ENCODE results near the gene AATK. TPM values are rescaled to one million over a fixed set of nuclear protein-coding genes. Genes with fewer than 3 reads are reported as not detected.

Gene AATK
- total and polyA plus RNA-seq, 9 of the 15 experiments (the other 6 are each of a cell fraction or from before 2014, with no cell fraction given), result 0.11 to 0.55 (median 0.38) TPM; not detected in 5

DNA sequence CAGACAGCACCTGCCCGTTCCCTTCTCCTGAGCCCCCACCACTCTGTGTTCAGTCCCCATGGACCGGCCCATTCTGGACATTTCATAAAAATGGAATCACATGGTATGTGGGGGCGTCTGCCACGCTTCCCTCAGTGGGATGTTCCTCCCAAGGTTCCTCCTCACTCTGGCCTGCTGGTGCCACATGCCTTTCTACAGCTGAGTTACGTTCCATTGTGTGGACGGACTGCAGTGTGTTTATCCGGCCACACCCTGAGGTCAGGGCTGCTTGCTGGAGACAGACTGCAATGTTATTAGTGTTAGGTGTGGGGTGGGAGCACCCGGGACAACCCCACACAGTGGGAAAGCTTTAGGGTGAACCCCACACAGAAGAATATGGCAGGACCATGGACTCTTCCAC lies 5.9 kb upstream of the AATK start:
- ChIA-PET CTCF (ENCODE audit: low intra/inter-chr PET ratio) (no interaction called here), POLR2A (interaction anchor here (0.6 to 0.8 kb wide), 2 partner anchors 10 to 28 kb away, joined by 3 to 5 read pairs; no protein-coding TSS in a partner anchor)
- peaks cover 5 to 44% of the 10 kb centered on the region in 2 experiments; a peak in 4 of 5 replicates for H3K27me3 ChIP-seq (ENCODE audit: control insufficient read depth in 2 of 2, insufficient read depth in 2 of 2, low read length in 2 of 2)
- DNase-seq (ENCODE audit: extremely low read depth in 1 of 4, low spot score in 3 of 4), result no peak
- intact Hi-C loops (cut with micrococcal nuclease), result no loop called here
- no peak for FAIRE-seq
- TF ChIP-seq EGR1 (conservative IDR thresholded peaks at IDR 0.05), result 0 out of 2 replicates have a peak, but pooled peaks have one; percentile 14
- TF ChIP-seq HES1 (IDR thresholded peaks at IDR 0.05; ENCODE audit: low read depth), result no peak
- no peaks in the 10 kb centered on the region; the same call in none of the 2 replicates for H3K9me3 ChIP-seq (replicated peaks; ENCODE audit: control insufficient read depth, insufficient read depth, low read depth, low read length)
- no peak overlapping the region for H3K9ac ChIP-seq (ENCODE audit: insufficient read depth in 1 of 2, low read depth in 2 of 2, low read length in 2 of 2)
- H3K79me2 ChIP-seq (ENCODE audit: control insufficient read depth, insufficient read depth, low read length), result no peaks in the 10 kb centered on the region
- H3K4me3 ChIP-seq, result no peak overlapping the region
- 15% methylated on average over 8 of the region's 8 CpGs for WGBS (ENCODE audit: insufficient coverage, low coverage, missing lambda C conversion rate)
- no peak overlapping the region for H3K4me2 ChIP-seq (ENCODE audit: insufficient read depth, low read length)
- no peaks in the 10 kb centered on the region for H3K36me3 ChIP-seq (ENCODE audit: control insufficient read depth, insufficient read depth, low read length)
- in situ Hi-C loops (cut with MboI), result no loop called here
- no TSS peak for BruUV-seq (replicated peaks)
- no peaks in the 10 kb centered on the region for H3K9me1 ChIP-seq (ENCODE audit: control insufficient read depth, insufficient read depth, low read length)
- ATAC-seq, result peak; percentile 36; the same call in 1 of the 3 replicates
- H2AFZ ChIP-seq (ENCODE audit: low read depth, low read length), result no peak overlapping the region
- H3K27ac ChIP-seq (ENCODE audit: extremely low read depth, low read depth, low read length), result no peak overlapping the region
- H4K20me1 ChIP-seq (replicated peaks; ENCODE audit: control insufficient read depth, insufficient read depth, low read length), result 0 out of 2 replicates have a peak, but pooled peaks cover 5% of the 10 kb centered on the region
- peaks cover 0 to 12% of the 10 kb centered on the region in 2 experiments; a peak in 2 of 5 replicates for H3K4me1 ChIP-seq (replicated peaks in 1 of 2; ENCODE audit: control insufficient read depth in 2 of 2, insufficient read depth in 2 of 2, low read length in 2 of 2)

DNA sequence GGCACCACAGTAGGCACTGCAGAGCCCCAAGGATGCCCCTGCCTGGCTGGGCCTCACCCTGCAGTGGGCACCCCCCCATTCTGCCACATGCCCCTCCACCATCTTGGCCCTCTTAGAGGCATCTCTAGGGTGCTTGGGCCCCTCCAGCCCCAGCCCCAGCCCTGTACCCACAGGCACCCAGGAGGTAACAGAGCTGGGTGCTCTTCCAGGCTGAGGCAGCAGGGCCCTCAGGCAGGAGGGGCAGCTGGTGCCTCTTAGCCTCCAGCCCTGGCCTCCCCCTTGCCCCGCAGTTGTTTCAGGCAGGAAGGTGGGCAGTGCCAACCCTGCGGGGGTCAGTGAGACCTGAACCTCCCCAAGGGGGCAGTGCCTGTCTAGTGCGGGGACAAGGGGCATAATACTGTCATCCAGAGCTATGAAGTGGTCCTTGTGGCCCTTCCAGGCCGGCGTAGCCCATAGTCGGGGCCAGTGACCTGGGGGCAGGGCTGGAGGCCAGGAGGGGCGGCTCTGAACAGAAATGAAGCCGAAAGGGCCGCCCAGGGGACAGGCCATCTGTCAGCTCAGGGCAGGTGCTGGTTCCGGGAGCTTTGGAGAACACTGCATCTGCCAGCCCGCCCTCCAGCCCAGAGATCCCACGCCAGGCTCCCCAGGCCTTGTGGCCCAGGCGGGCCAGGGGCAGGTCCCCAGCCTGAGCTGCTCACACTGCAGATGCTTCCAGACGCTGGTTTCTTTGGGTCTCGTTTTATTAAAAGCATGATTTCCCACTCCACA lies 4.9 kb upstream of the AATK start:
- DNase-seq (ENCODE audit: extremely low read depth in 1 of 4, low spot score in 3 of 4) (no peak), ATAC-seq (no peak), FAIRE-seq (no peak)
- CTCF ChIA-PET (ENCODE audit: low intra/inter-chr PET ratio), result no interaction called here
- H3K9me1 ChIP-seq (ENCODE audit: control insufficient read depth, insufficient read depth, low read length), result no peaks in the 10 kb centered on the region
- H3K36me3 ChIP-seq (ENCODE audit: control insufficient read depth, insufficient read depth, low read length), result no peaks in the 10 kb centered on the region
- no peak overlapping the region for H3K4me3 ChIP-seq
- H2AFZ ChIP-seq (ENCODE audit: low read depth, low read length), result no peak overlapping the region
- no peak overlapping the region for H3K4me2 ChIP-seq (ENCODE audit: insufficient read depth, low read length)
- intact Hi-C loops (cut with micrococcal nuclease) (no loop called here), in situ Hi-C loops (cut with MboI) (no loop called here)
- peaks cover 6 to 40% of the 10 kb centered on the region in 2 experiments; a peak in 4 of 5 replicates for H3K27me3 ChIP-seq (ENCODE audit: control insufficient read depth in 2 of 2, insufficient read depth in 2 of 2, low read length in 2 of 2)
- H3K79me2 ChIP-seq (ENCODE audit: control insufficient read depth, insufficient read depth, low read length), result no peaks in the 10 kb centered on the region
- no peaks in the 10 kb centered on the region; the same call in none of the 2 replicates for H3K9me3 ChIP-seq (replicated peaks; ENCODE audit: control insufficient read depth, insufficient read depth, low read depth, low read length)
- WGBS (ENCODE audit: insufficient coverage, low coverage, missing lambda C conversion rate), result 33% methylated on average over 14 of the region's 15 CpGs
- H3K4me1 ChIP-seq (replicated peaks in 1 of 2; ENCODE audit: control insufficient read depth in 2 of 2, insufficient read depth in 2 of 2, low read length in 2 of 2), result peaks cover 0 to 17% of the 10 kb centered on the region in 2 experiments; a peak in 3 of 5 replicates
- POLR2A ChIA-PET, result interaction anchor here (0.6 to 1.4 kb wide), 3 partner anchors 9 to 36 kb away, joined by 3 to 6 read pairs (median 3); no protein-coding TSS in a partner anchor
- BruUV-seq (replicated peaks), result no TSS peak
- H3K27ac ChIP-seq (ENCODE audit: extremely low read depth, low read depth, low read length), result no peak overlapping the region
- H3K9ac ChIP-seq (ENCODE audit: insufficient read depth in 1 of 2, low read depth in 2 of 2, low read length in 2 of 2), result peak overlapping the region in 1 of 2 experiments; percentile 21; a peak in 1 of 4 replicates
- H4K20me1 ChIP-seq (replicated peaks; ENCODE audit: control insufficient read depth, insufficient read depth, low read length), result 0 out of 2 replicates have a peak, but pooled peaks cover 5% of the 10 kb centered on the region
- TF ChIP-seq, protein P1, sequence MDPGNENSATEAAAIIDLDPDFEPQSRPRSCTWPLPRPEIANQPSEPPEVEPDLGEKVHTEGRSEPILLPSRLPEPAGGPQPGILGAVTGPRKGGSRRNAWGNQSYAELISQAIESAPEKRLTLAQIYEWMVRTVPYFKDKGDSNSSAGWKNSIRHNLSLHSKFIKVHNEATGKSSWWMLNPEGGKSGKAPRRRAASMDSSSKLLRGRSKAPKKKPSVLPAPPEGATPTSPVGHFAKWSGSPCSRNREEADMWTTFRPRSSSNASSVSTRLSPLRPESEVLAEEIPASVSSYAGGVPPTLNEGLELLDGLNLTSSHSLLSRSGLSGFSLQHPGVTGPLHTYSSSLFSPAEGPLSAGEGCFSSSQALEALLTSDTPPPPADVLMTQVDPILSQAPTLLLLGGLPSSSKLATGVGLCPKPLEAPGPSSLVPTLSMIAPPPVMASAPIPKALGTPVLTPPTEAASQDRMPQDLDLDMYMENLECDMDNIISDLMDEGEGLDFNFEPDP (CRISPR knock-in tag; IDR thresholded peaks at IDR 0.05), result no peak
- TF ChIP-seq CBX8 (IDR thresholded peaks at IDR 0.05; ENCODE audit: borderline replicate concordance, extremely low read depth, low read depth, low read length, poor library complexity, severe bottlenecking) (no peak), RCOR1 (IDR thresholded peaks at IDR 0.05; ENCODE audit: borderline replicate concordance in 1 of 2, low read depth in 2 of 2, low read length in 2 of 2) (no peak), FOXM1 (IDR thresholded peaks at IDR 0.05; ENCODE audit: low read depth) (no peak), FOXM1 (CRISPR knock-in tag; IDR thresholded peaks at IDR 0.05; ENCODE audit: low read depth) (no peak)
- TF ChIP-seq, protein P2, sequence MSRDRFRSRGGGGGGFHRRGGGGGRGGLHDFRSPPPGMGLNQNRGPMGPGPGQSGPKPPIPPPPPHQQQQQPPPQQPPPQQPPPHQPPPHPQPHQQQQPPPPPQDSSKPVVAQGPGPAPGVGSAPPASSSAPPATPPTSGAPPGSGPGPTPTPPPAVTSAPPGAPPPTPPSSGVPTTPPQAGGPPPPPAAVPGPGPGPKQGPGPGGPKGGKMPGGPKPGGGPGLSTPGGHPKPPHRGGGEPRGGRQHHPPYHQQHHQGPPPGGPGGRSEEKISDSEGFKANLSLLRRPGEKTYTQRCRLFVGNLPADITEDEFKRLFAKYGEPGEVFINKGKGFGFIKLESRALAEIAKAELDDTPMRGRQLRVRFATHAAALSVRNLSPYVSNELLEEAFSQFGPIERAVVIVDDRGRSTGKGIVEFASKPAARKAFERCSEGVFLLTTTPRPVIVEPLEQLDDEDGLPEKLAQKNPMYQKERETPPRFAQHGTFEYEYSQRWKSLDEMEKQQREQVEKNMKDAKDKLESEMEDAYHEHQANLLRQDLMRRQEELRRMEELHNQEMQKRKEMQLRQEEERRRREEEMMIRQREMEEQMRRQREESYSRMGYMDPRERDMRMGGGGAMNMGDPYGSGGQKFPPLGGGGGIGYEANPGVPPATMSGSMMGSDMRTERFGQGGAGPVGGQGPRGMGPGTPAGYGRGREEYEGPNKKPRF (IDR thresholded peaks at IDR 0.05; ENCODE audit: low read depth, low read length), result no peak
